Measurements from ENCODE around the gene AREL1.

- TF ChIP-seq CTCF (IDR thresholded peaks at IDR 0.05) (no peak), EP300 (IDR thresholded peaks at IDR 0.05) (no peak)
Observed at GRCh38 chr14:74705613-74706500, 7.0 kb downstream of the AREL1 start.

Measured in sigmoid colon (tissue), 4 donors.